PFSK-1 (cell line): Measurements from ENCODE around the gene C1orf105.

Experiments
- POLR2AphosphoS5 ChIP-seq: IDR thresholded peaks from 2 replicates; pipeline ENCODE4 v1.6.1; 2012; ENCODE audit warnings: low read depth, mild to moderate bottlenecking, control low read depth, low read length, moderate library complexity
- SIN3A ChIP-seq: IDR thresholded peaks from 2 replicates; pipeline ENCODE4 v1.6.1; 2012; ENCODE audit warnings: mild to moderate bottlenecking, low read length, moderate library complexity, borderline replicate concordance; ENCODE audit not compliant: insufficient read depth
- TAF1 ChIP-seq: IDR thresholded peaks from 2 replicates; pipeline ENCODE4 v1.6.1; 2012; ENCODE audit warnings: low read length, control low read depth, borderline replicate concordance; ENCODE audit not compliant: insufficient read depth
- TF ChIP-seq, protein P1 (sequence below), 2 experiments: IDR thresholded peaks; 2 replicates each; pipeline versions ENCODE4 v1.6.1 to v1.8.0; 2011 to 2012; ENCODE audit warnings: low read depth in 2 of 2, low read length in 2 of 2, control low read depth in 1 of 2, inconsistent platforms in 1 of 2, mild to moderate bottlenecking in 1 of 2, moderate library complexity in 1 of 2; ENCODE audit not compliant: insufficient read depth in 1 of 2

DNA sequence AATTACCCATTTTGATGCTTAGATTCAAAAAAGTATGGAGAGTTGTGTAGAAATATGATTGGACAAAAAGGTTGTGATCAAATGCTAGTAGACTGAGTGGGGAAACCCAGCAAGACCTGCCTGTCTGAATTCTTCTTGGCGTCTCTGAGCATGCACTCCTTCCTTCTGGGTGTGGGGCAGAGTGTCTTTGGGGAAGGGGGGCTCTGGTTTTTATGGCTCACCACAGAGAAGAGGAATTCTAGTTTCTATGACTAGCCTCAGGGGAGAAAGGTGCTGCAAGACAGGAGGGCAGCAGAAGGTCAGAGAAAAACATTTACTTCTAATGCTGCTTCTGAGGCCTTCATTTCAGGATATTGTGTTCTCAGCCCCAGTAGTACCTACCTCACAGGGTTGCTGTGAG, 57.3 kb downstream of the C1orf105 start:
- no peak for TF ChIP-seq POLR2AphosphoS5
- no peak for TF ChIP-seq TAF1
- TF ChIP-seq, protein P1, sequence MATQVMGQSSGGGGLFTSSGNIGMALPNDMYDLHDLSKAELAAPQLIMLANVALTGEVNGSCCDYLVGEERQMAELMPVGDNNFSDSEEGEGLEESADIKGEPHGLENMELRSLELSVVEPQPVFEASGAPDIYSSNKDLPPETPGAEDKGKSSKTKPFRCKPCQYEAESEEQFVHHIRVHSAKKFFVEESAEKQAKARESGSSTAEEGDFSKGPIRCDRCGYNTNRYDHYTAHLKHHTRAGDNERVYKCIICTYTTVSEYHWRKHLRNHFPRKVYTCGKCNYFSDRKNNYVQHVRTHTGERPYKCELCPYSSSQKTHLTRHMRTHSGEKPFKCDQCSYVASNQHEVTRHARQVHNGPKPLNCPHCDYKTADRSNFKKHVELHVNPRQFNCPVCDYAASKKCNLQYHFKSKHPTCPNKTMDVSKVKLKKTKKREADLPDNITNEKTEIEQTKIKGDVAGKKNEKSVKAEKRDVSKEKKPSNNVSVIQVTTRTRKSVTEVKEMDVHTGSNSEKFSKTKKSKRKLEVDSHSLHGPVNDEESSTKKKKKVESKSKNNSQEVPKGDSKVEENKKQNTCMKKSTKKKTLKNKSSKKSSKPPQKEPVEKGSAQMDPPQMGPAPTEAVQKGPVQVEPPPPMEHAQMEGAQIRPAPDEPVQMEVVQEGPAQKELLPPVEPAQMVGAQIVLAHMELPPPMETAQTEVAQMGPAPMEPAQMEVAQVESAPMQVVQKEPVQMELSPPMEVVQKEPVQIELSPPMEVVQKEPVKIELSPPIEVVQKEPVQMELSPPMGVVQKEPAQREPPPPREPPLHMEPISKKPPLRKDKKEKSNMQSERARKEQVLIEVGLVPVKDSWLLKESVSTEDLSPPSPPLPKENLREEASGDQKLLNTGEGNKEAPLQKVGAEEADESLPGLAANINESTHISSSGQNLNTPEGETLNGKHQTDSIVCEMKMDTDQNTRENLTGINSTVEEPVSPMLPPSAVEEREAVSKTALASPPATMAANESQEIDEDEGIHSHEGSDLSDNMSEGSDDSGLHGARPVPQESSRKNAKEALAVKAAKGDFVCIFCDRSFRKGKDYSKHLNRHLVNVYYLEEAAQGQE (IDR thresholded peaks at IDR 0.05; ENCODE audit: insufficient read depth in 1 of 2, low read depth in 2 of 2, low read length in 2 of 2): no peak
- TF ChIP-seq SIN3A: no peak
